IPS-15b (cell line): ENCODE results near the gene TMEM130.

Experiments used
- H3K27me3 ChIP-seq: one replicate; pipeline ENCODE4 v1.6.1; 2013; ENCODE audit warnings: low read length; ENCODE audit not compliant: control insufficient read depth, insufficient read depth
- H3K36me3 ChIP-seq: one replicate; pipeline ENCODE4 v1.6.1; 2013; ENCODE audit warnings: low read length; ENCODE audit not compliant: control insufficient read depth, insufficient read depth
- H3K4me1 ChIP-seq: one replicate; pipeline ENCODE4 v1.6.1; 2013; ENCODE audit warnings: mild to moderate bottlenecking, low read length; ENCODE audit not compliant: control insufficient read depth, insufficient read depth
- H3K4me3 ChIP-seq: one replicate; pipeline ENCODE4 v1.5.1; 2013; ENCODE audit warnings: low read depth, low read length
- H3K9ac ChIP-seq: one replicate; pipeline ENCODE4 v1.6.1; 2013; ENCODE audit warnings: low read depth, mild to moderate bottlenecking, low read length
- H3K9me3 ChIP-seq: one replicate; pipeline ENCODE4 v1.6.1; 2013; ENCODE audit warnings: mild to moderate bottlenecking, low read length; ENCODE audit not compliant: control insufficient read depth, insufficient read depth

TMEM130 gene

GRCh38 chr7:98800996-98801395 is 68.8 kb downstream of the TMEM130 start:
- no peak overlapping the region for H3K9ac ChIP-seq

GRCh38 chr7:98797150-98797549 is 72.7 kb downstream of the TMEM130 start:
- no peak overlapping the region for H3K9ac ChIP-seq
- no peaks in the 10 kb centered on the region for H3K36me3 ChIP-seq
- H3K9me3 ChIP-seq: peaks cover 6% of the 10 kb centered on the region
- no peaks in the 10 kb centered on the region for H3K4me1 ChIP-seq
- no peaks in the 10 kb centered on the region for H3K27me3 ChIP-seq
- H3K4me3 ChIP-seq: no peak overlapping the region

More at GRCh38 chr7:98800996-98801395, 68.8 kb downstream of the TMEM130 start:
- Histone ChIP-seq H3K27me3 (no peaks in the 10 kb centered on the region), H3K4me1 (no peaks in the 10 kb centered on the region), H3K4me3 (no peak overlapping the region), H3K9me3 (peaks cover 6% of the 10 kb centered on the region), H3K36me3 (no peaks in the 10 kb centered on the region)
